DND-41 (cell line): ENCODE results near the gene TMEM119.

ENCODE experiments used
- CTCF ChIP-seq: IDR thresholded peaks from 2 replicates; pipeline ENCODE4 v1.5.1; 2012; ENCODE audit warnings: borderline replicate concordance, low read length, moderate library complexity, mild to moderate bottlenecking; ENCODE audit not compliant: poor library complexity, severe bottlenecking; ENCODE audit errors: extremely low read depth
- EZH2 ChIP-seq: IDR thresholded peaks from 3 replicates; pipeline ENCODE4 v1.6.1; 2012; ENCODE audit warnings: borderline replicate concordance, low read depth, mild to moderate bottlenecking, moderate library complexity, low read length, inconsistent platforms; ENCODE audit not compliant: severe bottlenecking

GRCh38 chr12:108600702-108601007, 2.8 kb upstream of the TMEM119 start:
- no peak for TF ChIP-seq CTCF
- TF ChIP-seq EZH2 = no peak
